ENCODE data around the gene IFTAP. TPM values are rescaled to one million over a fixed set of nuclear protein-coding genes. Genes with fewer than 3 reads are reported as not detected.

IFTAP gene
- total RNA-seq, 1 experiment from 2014 or later: 19.9 TPM

DNA sequence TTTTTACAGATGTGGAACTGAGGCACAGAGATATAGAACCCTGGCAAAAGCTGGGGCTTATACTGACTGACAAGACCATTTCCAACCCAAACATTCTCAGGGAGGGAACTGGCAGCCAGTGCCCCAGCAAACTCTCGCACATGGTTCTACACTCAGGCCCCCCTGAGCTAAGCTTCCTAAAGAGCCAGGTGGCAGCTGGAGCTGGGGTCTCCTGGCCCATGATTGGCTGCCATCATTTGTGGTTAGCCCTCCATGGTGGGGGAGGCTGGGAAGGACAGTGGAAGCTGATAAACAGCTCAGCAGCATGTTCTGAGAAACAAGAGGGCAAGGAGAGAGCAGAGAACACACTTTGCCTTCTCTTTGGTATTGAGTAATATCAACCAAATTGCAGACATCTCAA lies 26.6 kb upstream of the IFTAP start, which contains the start of gene RAG1:
Gene RAG1, plus strand, starts transcription at position 314 of the 400 bp plus-strand sequence. CDS start 5,298 bp downstream, outside the sequence.
- H2BK15ac ChIP-seq (ENCODE audit: low read depth, low read length): no peak within 1 kb of the TSS
- no peak within 1 kb of the TSS for H3K9ac ChIP-seq (ENCODE audit: extremely low read depth, insufficient read length, low read length)
- no peaks in the 10 kb centered on the region for H3K79me2 ChIP-seq (ENCODE audit: insufficient read depth, low read length)
- no peak within 1 kb of the TSS for H3K4me2 ChIP-seq (ENCODE audit: insufficient read depth, insufficient read length, low read length)
- H3K79me1 ChIP-seq (ENCODE audit: insufficient read depth, low read depth, low read length, poor library complexity, severe bottlenecking): no peaks in the 10 kb centered on the region
- H4K8ac ChIP-seq (replicated peaks; ENCODE audit: insufficient read length, low read depth, low read length): no peak within 1 kb of the TSS
- H4K91ac ChIP-seq (ENCODE audit: insufficient read length, low read depth, low read length): no peak within 1 kb of the TSS
- no peak within 1 kb of the TSS for H3T11ph ChIP-seq (ENCODE audit: low read length)
- H2BK120ac ChIP-seq (ENCODE audit: low read depth, low read length, poor library complexity, severe bottlenecking): no peak within 1 kb of the TSS
- no peak within 1 kb of the TSS for H3K27ac ChIP-seq (ENCODE audit: insufficient read length, low read depth, low read length)
- H3K23ac ChIP-seq (ENCODE audit: insufficient read length, low read depth, low read length): no peak within 1 kb of the TSS
- Mint-ChIP-seq H3K9me3 (no peaks in the 10 kb centered on the region), H3K4me3 (no peak within 1 kb of the TSS), H3K36me3 (ENCODE audit: insufficient read depth in 1 of 3, low read depth in 3 of 3) (no peaks in the 10 kb centered on the region), H3K27ac (no peak within 1 kb of the TSS), H3K27me3 (ENCODE audit: low read depth) (peaks cover 16% of the 10 kb centered on the region), H3K4me1 (peaks cover 8 to 12% of the 10 kb centered on the region in 2 experiments)
- H3K9me3 ChIP-seq (ENCODE audit: control insufficient read depth, low read depth, low read length): no peaks in the 10 kb centered on the region
- no peak within 1 kb of the TSS for H2BK12ac ChIP-seq (ENCODE audit: insufficient read length, low read depth, low read length)
- H3K18ac ChIP-seq (ENCODE audit: insufficient read length, low read depth, low read length): no peak within 1 kb of the TSS
- no peaks in the 10 kb centered on the region for H4K20me1 ChIP-seq (ENCODE audit: control insufficient read depth, insufficient read depth, insufficient read length)
- H2AFZ ChIP-seq (ENCODE audit: low read length): no peak within 1 kb of the TSS
- no peak for DNase-seq
- no peak within 1 kb of the TSS for H3K14ac ChIP-seq (ENCODE audit: insufficient read depth, low read length)
- no peaks in the 10 kb centered on the region for H3K4me1 ChIP-seq (ENCODE audit: insufficient read depth, low read length)
- H3K23me2 ChIP-seq (ENCODE audit: insufficient read length, low read depth, low read length, poor library complexity, severe bottlenecking): no peaks in the 10 kb centered on the region
- no CpG with 5 or more reads among the region's 1 CpG for whole genome bisulfite sequencing (ENCODE audit: extremely low coverage, insufficient read length, low lambda C conversion rate)
- H3K27me3 ChIP-seq (ENCODE audit: insufficient read depth, low read length): no peaks in the 10 kb centered on the region
- no peak within 1 kb of the TSS for H2BK5ac ChIP-seq (ENCODE audit: insufficient read length, low read length)
- no peak within 1 kb of the TSS for H4K5ac ChIP-seq (ENCODE audit: insufficient read length, low read depth, low read length)
- TF ChIP-seq, protein P1, sequence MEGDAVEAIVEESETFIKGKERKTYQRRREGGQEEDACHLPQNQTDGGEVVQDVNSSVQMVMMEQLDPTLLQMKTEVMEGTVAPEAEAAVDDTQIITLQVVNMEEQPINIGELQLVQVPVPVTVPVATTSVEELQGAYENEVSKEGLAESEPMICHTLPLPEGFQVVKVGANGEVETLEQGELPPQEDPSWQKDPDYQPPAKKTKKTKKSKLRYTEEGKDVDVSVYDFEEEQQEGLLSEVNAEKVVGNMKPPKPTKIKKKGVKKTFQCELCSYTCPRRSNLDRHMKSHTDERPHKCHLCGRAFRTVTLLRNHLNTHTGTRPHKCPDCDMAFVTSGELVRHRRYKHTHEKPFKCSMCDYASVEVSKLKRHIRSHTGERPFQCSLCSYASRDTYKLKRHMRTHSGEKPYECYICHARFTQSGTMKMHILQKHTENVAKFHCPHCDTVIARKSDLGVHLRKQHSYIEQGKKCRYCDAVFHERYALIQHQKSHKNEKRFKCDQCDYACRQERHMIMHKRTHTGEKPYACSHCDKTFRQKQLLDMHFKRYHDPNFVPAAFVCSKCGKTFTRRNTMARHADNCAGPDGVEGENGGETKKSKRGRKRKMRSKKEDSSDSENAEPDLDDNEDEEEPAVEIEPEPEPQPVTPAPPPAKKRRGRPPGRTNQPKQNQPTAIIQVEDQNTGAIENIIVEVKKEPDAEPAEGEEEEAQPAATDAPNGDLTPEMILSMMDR (conservative IDR thresholded peaks at IDR 0.05): no peak
- H2BK20ac ChIP-seq (ENCODE audit: low read depth, low read length, poor library complexity, severe bottlenecking): no peak within 1 kb of the TSS
- H3K56ac ChIP-seq (ENCODE audit: insufficient read length, low read depth, low read length): no peak within 1 kb of the TSS
- H2AK5ac ChIP-seq (ENCODE audit: insufficient read length, low read length): no peak within 1 kb of the TSS
- no peak within 1 kb of the TSS for H3K4ac ChIP-seq (ENCODE audit: low read depth, low read length)

Measured in H9 (cell line).